ENCODE measurements around the gene SLFN13.
A peak's percentile ranks its signal among the peaks of the same experiment; 100 is the strongest.
"Not testable (repeated sequence)": the region's sequence is repeated elsewhere in the genome, so short reads cannot be mapped to it uniquely, and the experiment has no call there.

Gene SLFN13

DNA sequence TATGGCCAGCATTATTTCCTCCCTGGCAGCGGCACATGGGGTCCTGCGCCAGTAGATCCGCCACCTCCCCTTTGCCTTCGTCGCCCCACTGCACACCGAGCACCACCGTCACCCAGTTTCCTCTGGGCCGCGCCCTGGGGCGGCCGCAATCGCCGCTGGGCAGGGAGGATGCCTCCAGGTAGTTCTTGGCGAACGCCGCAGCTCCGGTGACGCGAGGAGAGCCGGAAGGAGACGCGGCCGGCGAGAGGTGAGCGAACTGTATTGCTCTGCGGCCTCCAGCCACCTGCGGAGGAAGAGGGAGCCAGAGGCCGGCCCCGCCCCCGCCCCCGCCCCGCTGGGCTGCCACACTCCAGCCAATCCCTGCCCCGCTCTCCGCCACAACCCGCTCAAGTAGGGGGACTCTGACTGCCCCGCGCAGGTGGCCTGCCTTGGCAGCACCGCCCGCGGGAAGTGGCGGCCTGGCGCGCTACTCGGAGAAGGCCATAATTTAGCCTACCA, 11.8 kb upstream of the SLFN13 start:
- no peak for DNase-seq (ENCODE audit: low read depth)
- H3K4me3 ChIP-seq (ENCODE audit: low read depth, low read length), result no peak overlapping the region
- TF ChIP-seq, protein P1, sequence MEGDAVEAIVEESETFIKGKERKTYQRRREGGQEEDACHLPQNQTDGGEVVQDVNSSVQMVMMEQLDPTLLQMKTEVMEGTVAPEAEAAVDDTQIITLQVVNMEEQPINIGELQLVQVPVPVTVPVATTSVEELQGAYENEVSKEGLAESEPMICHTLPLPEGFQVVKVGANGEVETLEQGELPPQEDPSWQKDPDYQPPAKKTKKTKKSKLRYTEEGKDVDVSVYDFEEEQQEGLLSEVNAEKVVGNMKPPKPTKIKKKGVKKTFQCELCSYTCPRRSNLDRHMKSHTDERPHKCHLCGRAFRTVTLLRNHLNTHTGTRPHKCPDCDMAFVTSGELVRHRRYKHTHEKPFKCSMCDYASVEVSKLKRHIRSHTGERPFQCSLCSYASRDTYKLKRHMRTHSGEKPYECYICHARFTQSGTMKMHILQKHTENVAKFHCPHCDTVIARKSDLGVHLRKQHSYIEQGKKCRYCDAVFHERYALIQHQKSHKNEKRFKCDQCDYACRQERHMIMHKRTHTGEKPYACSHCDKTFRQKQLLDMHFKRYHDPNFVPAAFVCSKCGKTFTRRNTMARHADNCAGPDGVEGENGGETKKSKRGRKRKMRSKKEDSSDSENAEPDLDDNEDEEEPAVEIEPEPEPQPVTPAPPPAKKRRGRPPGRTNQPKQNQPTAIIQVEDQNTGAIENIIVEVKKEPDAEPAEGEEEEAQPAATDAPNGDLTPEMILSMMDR (conservative IDR thresholded peaks at IDR 0.05; ENCODE audit: low read depth, low read length), result no peak

DNA sequence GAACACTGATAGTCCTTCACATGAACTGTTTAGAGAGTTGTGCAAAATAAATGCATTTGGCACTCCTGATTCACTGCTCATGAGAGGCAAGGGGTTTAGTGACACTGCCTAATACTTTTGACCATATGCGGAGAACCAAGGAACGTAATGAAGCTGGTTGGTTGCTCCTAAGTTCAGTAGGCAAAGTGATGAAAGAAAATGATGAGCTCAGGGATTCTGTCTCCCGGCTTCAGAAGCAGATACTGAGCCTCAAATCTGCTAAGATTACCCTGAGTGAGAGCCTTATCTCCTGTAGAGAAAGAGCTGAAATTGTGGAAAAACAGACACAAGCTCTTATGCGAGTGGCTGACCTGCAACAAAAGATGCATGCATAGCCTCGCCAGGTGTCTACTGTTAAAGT, 5.5 kb upstream of the SLFN13 start:
- H3K4me3 ChIP-seq (ENCODE audit: low read depth, low read length); DNase-seq (ENCODE audit: low read depth): not testable (repeated sequence)

DNA sequence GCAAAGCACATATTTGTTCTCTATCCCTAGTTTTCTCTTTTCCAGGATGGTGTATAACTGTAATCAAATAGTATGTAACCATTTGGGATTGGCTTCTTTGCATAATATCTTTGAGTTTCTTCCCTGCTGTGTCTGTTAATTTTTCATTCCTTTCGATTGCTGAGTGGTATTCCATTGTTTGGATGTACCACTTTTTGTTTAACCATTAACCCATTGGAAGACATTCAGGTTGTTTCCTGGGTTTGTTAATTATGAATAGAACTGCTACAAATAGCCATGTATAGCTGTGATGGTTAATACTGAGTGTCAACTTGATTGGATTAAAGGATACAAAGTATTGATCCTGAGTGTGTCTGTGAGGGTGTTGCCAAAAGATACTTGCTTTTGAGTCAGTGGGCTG, 4.6 kb upstream of the SLFN13 start:
- H3K4me3 ChIP-seq (ENCODE audit: low read depth, low read length), result no peak overlapping the region
- TF ChIP-seq, protein P1 (conservative IDR thresholded peaks at IDR 0.05; ENCODE audit: low read depth, low read length), result no peak
- DNase-seq (ENCODE audit: low read depth), result no peak

DNA sequence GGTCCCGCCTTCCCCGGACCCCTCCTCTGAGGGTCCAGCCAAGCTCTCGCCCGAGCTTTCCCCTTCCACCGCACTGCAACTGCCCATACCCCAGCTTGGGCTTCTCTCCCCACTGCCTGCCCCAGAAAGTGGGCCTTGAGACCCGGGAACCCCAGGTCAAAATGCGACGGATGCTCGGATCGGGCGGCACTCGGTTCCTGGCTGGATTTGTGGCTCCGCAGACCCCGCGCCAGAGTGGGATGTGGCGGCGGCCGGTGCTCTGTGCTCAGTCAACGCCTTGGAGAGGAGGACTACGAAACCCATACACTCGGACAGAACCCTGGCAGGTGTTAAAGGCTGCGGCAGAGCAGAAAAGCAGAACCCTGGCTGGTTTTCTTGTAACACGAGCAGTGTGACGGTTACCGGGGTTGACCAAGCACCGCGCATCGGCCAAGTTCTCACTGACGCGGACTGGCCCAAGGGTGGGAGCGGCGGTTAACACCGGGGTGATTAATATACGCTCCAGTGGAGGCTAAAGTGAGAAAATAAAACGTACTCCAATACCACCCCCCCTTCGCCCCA, 885 bp upstream of the SLFN13 start:
- DNase-seq (ENCODE audit: low read depth), result peak; percentile 23
- TF ChIP-seq, protein P1 (conservative IDR thresholded peaks at IDR 0.05; ENCODE audit: low read depth, low read length), result no peak
- H3K4me3 ChIP-seq (ENCODE audit: low read depth, low read length), result peak overlapping the region; percentile 34

DNA sequence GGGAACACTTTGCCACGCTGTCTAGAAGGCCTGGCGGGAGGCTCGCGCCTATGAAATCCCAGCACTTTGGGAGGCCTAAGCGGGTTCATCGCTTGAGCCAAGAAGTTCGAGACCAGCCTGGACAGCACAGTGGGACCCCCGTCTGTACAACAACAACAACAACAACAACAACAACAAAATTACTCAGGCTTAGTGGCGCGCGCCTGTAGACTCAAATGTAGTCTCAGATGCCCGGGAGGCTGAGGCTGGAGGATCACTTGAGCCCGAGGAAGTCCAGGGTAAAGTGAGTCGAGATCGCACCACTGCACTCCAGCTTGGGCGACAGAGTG, 297 bp upstream of the SLFN13 start:
- TF ChIP-seq, protein P1 (conservative IDR thresholded peaks at IDR 0.05; ENCODE audit: low read depth, low read length), result no peak
- DNase-seq (ENCODE audit: low read depth), result no peak
- peak overlapping the region; percentile 57 for H3K4me3 ChIP-seq (ENCODE audit: low read depth, low read length)

DNA sequence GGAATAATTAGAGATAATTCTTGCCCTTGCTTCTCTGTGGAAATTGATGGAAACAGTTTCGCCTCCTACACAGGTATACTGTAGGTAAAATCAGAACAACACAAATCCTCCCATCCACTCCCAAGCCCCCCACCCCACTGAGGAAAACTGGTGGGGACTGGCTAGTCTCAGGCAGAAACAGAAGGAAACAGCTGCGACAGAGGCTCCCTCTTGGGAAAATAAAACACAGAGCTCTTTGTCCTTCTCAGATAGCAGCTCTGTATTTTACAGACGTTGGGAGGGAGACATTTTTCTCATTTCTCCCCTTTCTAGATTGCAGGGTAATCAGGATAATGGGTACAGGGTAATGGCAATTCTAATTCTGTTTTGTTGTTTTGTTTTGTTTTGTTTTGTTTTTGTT, 1.1 kb downstream of the SLFN13 start:
- TF ChIP-seq, protein P1 (conservative IDR thresholded peaks at IDR 0.05; ENCODE audit: low read depth, low read length), result no peak
- H3K4me3 ChIP-seq (ENCODE audit: low read depth, low read length), result no peak overlapping the region
- no peak for DNase-seq (ENCODE audit: low read depth)

DNA sequence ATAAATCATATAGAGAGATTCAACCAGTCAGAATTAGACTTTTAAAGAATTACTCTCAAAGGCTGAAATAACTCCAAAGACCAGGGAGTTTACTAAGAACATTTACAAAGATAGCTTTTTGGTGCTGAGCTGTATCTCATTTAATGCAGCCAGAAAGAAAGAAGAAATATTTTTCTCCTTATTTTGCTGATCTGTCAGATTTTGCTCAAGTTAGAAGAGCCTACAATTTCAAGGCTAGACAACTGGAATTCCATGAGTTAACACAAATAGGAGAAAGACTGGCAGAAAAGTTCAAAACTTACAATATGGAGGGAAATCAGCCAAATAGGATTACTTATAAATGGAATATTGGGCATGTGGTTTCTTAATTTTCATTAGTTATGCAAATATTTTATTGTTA, 10.1 kb downstream of the SLFN13 start:
- DNase-seq (ENCODE audit: low read depth), result no peak
- TF ChIP-seq, protein P1 (conservative IDR thresholded peaks at IDR 0.05; ENCODE audit: low read depth, low read length), result no peak
- H3K4me3 ChIP-seq (ENCODE audit: low read depth, low read length), result no peak overlapping the region
